Measurements from ENCODE around the gene MCM3AP. TPM values are rescaled to one million over a fixed set of nuclear protein-coding genes. Genes with fewer than 3 reads are reported as not detected.

The MCM3AP gene
- total and polyA plus RNA-seq, 8 donors, result 77.4 to 106 (median 94.9) TPM

DNA sequence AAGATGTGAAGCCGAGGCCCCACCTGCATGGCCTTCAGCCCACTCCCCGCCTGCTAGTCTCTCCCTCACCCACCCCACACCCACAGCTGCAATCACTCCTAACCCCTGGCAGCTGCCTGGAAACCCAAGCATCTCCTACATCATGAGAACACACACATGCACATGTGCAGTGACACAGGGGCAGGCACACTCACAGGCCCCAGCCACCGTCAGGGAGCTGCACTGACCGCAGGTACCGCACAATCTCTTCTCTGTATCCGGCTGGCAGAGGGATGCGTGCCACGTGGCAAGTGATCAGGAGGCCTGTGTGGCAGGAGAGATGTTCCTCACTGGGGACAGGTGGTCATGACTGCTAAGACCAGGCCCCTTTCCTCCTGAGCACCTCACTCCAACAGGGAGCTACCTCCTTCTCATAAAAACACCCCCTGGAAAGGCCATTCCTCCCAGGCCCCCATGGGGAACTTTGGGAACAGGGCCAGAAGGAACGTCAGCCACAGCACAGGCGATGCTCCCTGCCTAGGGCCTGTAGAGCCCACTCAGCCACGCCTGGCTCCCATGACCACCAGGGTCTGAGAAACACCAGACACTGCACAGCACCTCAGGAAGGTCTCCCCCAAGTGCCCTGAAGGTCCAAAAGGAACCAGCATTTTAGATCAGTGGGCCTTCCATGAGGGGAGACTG lies 62.8 kb downstream of the MCM3AP start:
- no peak for TF ChIP-seq CTCF (IDR thresholded peaks at IDR 0.05)
- no peak for ATAC-seq
- intact Hi-C loops (cut with DNase I), result no loop called here
- Histone ChIP-seq H3K4me3 (no peak overlapping the region), H3K36me3 (peaks cover 0 to 56% of the 10 kb centered on the region in 2 donors), H3K9me3 (no peaks in the 10 kb centered on the region), H3K27ac (no peak overlapping the region), H3K4me1 (peaks cover 12 to 46% of the 10 kb centered on the region in 2 donors), H3K27me3 (no peaks in the 10 kb centered on the region)
- no peak for DNase-seq

DNA sequence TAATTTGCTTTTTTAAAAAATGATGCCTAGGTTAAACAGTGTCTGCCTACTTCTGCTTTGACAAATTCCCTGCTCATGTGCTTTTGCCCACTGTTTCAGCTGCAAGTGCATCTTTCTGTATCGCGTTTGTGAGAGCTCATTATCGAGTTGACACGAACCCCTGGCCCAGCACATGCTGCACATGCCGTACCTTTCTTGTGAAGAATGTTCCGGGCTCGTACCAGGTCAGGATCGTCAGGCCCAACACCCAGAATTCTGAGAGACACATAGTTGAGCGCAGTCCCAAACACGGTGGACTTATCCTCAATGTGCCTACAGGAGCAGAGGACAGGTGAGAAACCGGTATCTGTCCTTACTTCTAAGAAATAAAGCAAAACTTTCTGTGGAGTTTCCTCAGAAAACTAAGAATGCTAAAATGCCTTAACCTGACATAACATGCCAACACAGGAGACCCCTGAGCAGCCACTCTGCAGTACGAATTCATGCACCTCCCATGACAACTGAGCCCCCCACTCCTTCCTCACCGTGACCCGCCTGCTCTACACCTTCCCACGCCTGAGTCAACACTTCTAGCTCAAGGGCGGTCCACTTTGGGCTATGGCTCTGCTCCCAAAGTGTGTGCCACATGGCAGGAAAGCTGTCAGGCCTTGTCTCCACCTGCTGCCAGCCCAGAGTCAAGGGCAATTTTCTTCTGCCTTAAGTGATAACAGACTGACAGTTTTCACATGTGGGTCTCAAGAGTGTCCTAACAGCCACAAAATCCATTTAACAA lies 63.6 kb downstream of the MCM3AP start:
- DNase-seq (no peak), ATAC-seq (peak; percentile 47)
- Histone ChIP-seq H3K4me3 (no peak overlapping the region), H3K9me3 (no peaks in the 10 kb centered on the region), H3K27ac (no peak overlapping the region), H3K36me3 (peaks cover 0 to 62% of the 10 kb centered on the region in 2 donors), H3K4me1 (peaks cover 5 to 39% of the 10 kb centered on the region in 2 donors), H3K27me3 (no peaks in the 10 kb centered on the region)
- no peak for TF ChIP-seq CTCF (IDR thresholded peaks at IDR 0.05)
- intact Hi-C loops (cut with DNase I), result no loop called here

- DNase-seq (no peak), ATAC-seq (no peak)
- Histone ChIP-seq H3K27me3 (no peaks in the 10 kb centered on the region), H3K27ac (no peak overlapping the region), H3K4me3 (no peak overlapping the region), H3K9me3 (no peaks in the 10 kb centered on the region), H3K36me3 (peaks cover 0 to 70% of the 10 kb centered on the region in 2 donors), H3K4me1 (peaks cover 0 to 29% of the 10 kb centered on the region in 2 donors)
- intact Hi-C loops (cut with DNase I), result no loop called here
- no peak for TF ChIP-seq CTCF (IDR thresholded peaks at IDR 0.05)
These were observed 64.6 kb downstream of the MCM3AP start for GRCh38 chr21:46220847-46221246.

DNA sequence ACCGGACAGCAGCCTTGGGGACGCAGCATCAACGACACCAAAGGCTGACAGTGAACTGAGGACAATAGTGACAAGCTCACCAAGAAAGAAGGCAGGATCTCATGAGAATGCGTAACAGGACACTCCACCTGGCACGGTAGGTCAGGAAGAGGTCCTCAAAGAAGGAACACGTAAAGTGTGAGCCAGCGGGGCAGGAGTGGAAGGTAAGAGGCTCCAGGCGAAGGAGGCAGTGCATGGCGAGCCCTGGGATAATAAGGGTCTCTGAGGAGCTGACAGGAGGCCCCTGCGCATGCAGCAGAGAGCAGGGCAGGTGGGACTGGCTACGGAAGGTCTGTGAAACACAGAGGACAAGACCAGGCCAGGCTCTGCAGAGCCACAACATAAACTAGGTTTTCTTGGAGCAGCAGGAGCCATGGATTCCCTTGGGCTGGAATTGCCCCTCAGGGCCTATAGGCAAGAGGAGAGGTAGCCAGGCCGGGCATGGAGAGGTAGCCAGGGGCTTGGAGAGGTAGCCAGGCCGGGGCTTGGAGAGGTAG lies 65.1 kb downstream of the MCM3AP start:
- H3K4me1 ChIP-seq, result peaks cover 0 to 24% of the 10 kb centered on the region in 2 donors
- no peak overlapping the region for H3K4me3 ChIP-seq
- intact Hi-C loops (cut with DNase I), result no loop called here
- peaks cover 0 to 76% of the 10 kb centered on the region in 2 donors for H3K36me3 ChIP-seq
- ATAC-seq (peak; percentile 66), DNase-seq (no peak)
- no peak for TF ChIP-seq CTCF (IDR thresholded peaks at IDR 0.05)
- no peak overlapping the region for H3K27ac ChIP-seq
- H3K9me3 ChIP-seq, result no peaks in the 10 kb centered on the region
- no peaks in the 10 kb centered on the region for H3K27me3 ChIP-seq

All from left lung (tissue), 10 donors.